NCI-H345 (cell line): ENCODE data around the gene CRYBA1.

Experiments
- DNase-seq: peaks from one replicate; lab custom pipeline; 2025; lab: John Stamatoyannopoulos, UW

Gene CRYBA1

DNA sequence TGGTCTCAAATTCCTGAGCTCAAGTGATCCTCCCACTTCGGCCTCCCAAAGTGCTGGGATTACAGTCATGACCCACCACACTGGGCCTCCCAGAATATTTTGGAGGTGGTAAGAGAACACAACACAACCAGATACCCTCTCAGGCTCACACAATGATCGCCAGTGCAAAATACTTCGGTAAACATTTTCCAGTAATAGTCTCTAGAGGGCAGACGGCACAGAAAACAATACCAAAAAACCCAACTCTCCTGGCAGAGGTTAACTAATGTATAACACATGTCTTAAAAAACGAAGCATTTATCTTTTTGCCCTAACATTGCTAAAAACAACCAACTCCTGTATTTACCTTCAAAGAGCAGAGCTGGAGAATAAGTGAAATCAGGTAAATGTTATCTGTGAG lies 36.8 kb downstream of the CRYBA1 start:
- DNase-seq = no peak

DNA sequence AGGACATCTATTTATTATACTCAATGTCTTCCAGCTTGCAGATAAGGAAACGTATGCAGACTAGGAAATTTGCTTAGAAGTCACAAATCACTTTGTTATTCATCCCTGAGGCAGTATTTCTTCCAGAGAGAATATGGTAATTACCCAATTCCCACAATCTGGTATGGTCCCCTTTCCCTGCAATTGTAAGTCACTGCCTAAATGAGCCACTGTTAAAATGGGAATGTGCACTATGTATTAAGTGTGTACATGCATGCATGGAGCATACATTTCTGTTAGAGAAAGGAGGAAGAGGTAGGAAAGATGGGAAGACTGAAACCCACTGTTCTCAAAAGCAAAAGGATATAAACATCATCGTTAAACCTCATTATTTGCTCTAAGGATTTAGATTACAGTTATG lies 37.3 kb downstream of the CRYBA1 start:
- no peak for DNase-seq

GRCh38 chr17:29289852-29290251 lies 43.2 kb downstream of the CRYBA1 start:
- DNase-seq = no peak

DNA sequence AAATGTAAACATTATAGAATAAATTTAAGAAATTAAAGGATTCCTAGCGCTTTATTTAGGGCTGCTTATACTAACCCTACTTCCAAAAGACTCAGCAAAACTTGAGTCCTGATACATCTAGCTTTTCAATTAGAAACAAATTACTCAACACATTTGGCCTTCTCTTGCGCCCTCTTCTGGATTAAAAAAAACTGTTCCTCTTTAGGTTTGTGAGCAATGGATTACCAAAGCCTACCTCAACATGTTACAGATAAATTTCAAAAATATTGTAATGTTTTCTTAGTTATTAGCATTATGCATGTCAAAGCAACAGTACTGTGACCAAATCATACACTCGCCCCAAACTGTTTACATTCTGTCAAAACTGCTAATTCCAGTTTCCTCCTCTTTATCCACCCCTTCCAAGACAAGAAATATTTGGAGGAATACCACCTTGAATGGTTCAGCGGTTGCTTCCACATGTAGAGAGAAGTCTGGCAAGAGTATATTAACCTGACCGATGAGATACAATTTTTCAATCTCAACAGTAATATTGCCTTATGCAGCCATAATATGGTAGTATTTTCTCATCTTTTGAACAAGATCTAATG lies 44.6 kb downstream of the CRYBA1 start:
- DNase-seq = peak; percentile 58

GRCh38 chr17:29292071-29292991 lies 45.7 kb downstream of the CRYBA1 start:
- DNase-seq = peak; percentile 66

- DNase-seq = peak; percentile 66
Observed at GRCh38 chr17:29292992-29293889, 46.6 kb downstream of the CRYBA1 start.

GRCh38 chr17:29293890-29294579 lies 47.4 kb downstream of the CRYBA1 start, which contains the start of gene NUFIP2:
Gene NUFIP2 (minus strand): TSS chr17:29294148. CDS start chr17:29294059, 89 bp downstream.
- DNase-seq = peak; percentile 99

DNA sequence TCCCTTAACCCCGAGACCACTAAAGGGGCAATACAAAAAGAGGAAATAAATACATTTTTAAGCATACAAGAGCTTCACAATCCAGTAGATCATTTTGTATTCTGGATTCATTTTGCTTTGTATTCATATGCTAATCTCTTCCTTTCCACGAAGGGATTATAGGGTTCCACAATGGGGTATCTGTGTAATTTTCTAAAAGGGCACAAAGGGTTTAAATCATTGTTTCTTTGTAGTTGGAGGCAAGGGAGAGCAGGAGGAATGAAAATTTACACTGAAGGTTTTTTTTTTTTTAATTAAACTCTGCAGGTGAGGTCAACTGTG lies 47.9 kb downstream of the CRYBA1 start:
- DNase-seq = peak; percentile 28

DNA sequence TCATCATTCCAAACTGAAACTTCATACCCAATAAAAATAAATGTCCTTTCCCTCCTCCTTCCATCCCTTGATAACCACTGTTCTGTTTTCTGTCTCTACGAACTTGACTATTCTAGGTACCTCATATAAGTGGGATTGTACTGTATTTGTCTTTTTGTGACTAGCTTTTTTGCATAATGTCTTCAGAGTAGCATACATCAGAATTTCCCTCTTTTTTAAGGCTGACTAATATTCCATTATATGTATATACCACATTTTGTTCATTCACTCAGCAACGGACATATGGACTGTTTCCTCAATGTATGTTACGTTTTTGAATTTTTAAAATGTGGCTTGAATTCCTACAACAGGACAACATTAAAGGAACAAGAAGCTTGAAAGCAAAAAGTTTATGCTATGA lies 48.8 kb downstream of the CRYBA1 start:
- no peak for DNase-seq

DNA sequence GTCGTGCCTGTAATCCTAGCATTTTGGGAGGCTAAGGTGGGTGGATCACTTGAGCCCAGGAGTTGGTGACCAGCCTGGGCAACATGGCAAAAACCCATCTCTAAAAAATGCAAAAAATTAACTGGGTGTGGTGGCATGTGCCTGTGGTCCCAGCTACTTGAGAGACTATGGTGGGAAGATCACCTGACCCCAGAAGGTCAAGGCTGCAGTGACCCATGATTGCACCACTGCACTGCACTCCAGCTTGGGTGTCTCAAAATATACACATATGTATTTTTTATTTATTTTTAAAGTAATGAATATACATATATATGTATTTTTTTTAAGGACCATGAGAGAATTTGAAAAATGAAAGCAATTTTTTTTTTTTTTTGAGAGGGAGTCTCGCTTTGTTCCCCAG lies 52.4 kb downstream of the CRYBA1 start:
- no peak for DNase-seq

DNA sequence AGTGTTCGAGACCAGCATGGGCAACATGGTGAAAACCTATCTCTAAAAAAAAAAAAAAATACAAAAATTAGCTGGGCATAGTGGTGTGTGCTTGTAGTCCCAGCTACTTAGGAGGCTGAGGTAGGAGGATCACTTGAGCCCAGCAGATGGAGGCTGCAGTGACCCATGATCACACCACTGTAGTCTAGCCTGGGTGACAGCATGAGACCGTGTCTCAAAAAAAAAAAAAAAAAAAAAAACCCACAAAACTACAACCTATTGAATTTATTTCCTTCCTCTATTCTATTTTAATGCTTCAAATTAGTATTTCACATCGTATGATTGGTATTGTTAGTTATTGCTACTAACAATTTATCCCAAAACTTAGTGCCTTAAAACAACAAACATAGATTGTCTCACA lies 56.7 kb downstream of the CRYBA1 start:
- DNase-seq = no peak
